ENCODE results near the gene CGB5.
A peak's percentile ranks its signal among the peaks of the same experiment; 100 is the strongest.

The CGB5 gene

DNA sequence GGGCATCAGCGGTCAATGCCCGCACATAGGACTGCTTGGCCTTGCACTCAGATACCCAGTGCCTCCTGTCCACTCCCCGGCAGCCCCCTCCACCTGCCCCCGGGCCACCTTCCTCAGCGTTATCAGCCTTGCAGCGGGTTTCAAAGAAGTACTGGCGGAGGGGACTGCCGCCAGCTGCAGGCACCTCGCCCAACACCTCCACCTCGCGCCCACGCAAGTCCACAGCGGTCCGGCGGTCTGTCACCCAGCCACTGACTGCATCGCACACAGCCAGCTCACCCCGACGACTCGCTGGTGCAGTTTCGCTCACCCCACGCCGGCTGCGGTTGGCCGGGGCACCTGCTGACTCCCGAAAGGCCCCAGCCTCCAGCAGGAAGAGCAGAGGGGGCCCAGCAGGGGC is 17.8 kb downstream of the CGB5 start:
- no peak overlapping the region for H3K4me3 ChIP-seq (ENCODE audit: low read depth, low read length)
- H3K27ac ChIP-seq: no peak overlapping the region
- no peak for DNase-seq
- no peaks in the 10 kb centered on the region for H3K9me3 ChIP-seq (ENCODE audit: severe bottlenecking)
- TF ChIP-seq, protein P1, sequence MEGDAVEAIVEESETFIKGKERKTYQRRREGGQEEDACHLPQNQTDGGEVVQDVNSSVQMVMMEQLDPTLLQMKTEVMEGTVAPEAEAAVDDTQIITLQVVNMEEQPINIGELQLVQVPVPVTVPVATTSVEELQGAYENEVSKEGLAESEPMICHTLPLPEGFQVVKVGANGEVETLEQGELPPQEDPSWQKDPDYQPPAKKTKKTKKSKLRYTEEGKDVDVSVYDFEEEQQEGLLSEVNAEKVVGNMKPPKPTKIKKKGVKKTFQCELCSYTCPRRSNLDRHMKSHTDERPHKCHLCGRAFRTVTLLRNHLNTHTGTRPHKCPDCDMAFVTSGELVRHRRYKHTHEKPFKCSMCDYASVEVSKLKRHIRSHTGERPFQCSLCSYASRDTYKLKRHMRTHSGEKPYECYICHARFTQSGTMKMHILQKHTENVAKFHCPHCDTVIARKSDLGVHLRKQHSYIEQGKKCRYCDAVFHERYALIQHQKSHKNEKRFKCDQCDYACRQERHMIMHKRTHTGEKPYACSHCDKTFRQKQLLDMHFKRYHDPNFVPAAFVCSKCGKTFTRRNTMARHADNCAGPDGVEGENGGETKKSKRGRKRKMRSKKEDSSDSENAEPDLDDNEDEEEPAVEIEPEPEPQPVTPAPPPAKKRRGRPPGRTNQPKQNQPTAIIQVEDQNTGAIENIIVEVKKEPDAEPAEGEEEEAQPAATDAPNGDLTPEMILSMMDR (IDR thresholded peaks at IDR 0.05; ENCODE audit: low read depth, low read length): no peak
- no peaks in the 10 kb centered on the region for H3K27me3 ChIP-seq (ENCODE audit: insufficient read depth, low read depth, severe bottlenecking)
- H3K36me3 ChIP-seq: no peaks in the 10 kb centered on the region

DNA sequence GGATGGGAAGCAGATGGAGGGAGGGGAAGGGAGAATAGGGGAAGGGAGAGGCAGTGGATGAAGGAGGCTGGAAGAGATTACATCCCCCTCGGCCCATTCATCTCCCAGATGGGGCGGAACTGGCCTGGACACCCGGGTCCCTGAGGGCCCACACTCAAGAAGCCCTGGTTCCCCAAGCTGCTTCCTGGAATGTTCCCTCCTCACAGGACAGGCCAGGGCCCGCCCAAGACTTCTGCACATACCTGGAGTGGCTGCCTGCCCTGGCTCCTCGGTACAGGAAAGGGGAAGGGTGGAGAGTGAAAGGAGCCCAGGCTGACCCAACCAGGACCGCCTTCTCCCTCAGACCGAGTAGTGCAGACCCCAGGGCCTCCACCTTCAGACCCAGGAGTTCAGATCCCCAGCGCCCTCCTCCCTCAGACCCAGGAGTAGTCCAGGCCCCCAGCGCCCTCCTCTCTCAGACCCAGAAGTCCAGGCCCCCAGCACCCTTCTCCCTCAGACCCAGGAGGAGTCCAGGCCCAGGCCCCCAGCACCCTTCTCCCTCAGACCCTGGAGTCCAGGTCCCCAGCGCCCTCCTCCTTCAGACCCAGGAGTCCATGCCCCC is 20.5 kb downstream of the CGB5 start:
- DNase-seq: no peak
- Histone ChIP-seq H3K4me3 (ENCODE audit: low read depth, low read length) (peak overlapping the region; percentile 43; the same call in 1 of the 2 replicates), H3K27ac (no peak overlapping the region), H3K36me3 (no peaks in the 10 kb centered on the region), H3K9me3 (ENCODE audit: severe bottlenecking) (no peaks in the 10 kb centered on the region), H3K27me3 (ENCODE audit: insufficient read depth, low read depth, severe bottlenecking) (no peaks in the 10 kb centered on the region)
- TF ChIP-seq, protein P1 (IDR thresholded peaks at IDR 0.05; ENCODE audit: low read depth, low read length): no peak

DNA sequence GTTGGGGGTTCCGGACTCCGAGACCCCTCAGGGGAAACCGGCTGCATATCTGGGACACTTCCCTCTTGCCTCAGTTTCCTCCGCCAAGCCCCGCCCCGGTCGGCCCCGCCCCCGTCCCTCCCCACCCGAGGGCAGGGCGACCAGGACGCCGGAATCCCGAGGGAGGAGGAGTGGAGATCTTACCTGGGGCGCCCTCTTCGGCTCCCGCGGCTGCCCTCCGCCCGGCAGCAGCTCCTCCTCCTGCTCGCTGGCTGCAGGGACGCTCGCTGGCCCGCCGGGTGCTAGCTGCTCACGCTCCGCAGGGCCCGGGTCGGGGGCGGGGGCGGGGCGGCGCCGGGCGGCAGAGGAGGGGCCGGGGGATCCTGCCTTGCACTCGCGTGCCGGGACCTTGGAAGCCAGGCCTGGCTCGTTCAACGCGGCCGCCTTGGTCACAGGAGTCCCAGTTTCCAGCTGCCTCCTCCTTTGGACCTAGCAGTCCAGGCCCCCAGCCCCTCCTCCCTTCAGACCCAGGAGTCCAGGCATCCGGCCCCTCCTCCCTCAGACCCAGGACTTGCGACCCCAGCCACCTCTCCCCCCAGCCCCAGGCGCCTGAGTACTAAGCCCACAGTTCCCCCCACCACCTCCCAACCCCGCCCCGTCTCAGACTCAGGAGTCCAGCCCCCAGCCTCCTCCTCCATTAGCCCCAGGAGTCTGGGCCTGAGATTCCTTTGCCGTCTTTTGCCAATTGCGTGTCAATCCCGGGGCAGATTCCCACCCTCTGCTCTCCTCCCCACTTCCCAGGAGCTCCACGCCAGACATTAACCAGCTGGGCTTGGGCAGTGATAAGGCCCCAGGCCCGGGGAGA is 21.3 kb downstream of the CGB5 start, which contains the start of gene NTF4:
TSS of gene NTF4 (minus strand) at position 51 of the 844 bp plus-strand sequence. CDS start 2,821 bp downstream, outside the sequence.
- peak; percentile 81 for DNase-seq
- Histone ChIP-seq H3K4me3 (ENCODE audit: low read depth, low read length) (peak within 1 kb of the TSS; percentile 43), H3K27me3 (ENCODE audit: insufficient read depth, low read depth, severe bottlenecking) (no peaks in the 10 kb centered on the region), H3K36me3 (no peaks in the 10 kb centered on the region), H3K9me3 (ENCODE audit: severe bottlenecking) (no peaks in the 10 kb centered on the region), H3K27ac (no peak within 1 kb of the TSS)
- TF ChIP-seq, protein P1 (IDR thresholded peaks at IDR 0.05; ENCODE audit: low read depth, low read length): no peak

DNA sequence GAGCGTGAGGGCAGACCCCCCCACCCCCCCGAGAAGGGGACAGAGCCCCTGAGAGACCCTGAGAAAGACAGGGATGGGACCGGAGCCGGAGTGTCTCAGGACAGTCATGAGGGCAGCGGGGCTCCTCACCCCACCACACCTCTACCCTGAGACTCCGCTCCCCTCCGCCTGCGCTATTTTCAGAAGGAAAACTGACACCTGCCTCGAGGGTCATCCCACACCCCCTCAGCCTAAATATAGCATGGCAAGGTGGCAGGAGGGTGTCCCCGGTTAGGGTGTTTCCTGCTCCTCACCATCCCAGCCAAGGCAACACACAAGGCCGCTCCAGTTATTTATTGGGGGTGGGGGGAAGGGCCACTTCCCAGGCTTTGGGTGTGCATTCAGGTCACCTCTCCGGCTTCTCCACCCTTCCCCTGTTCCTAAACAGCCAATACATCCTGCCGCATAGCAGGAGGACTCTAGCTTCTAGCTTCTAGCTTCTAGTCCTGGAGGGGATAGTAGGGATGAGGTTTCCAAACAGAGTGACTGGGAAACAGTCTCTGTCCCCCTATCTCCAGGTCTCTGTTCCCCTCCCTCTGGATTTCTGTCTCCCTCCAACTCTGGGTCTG is 22.4 kb downstream of the CGB5 start:
- no peak overlapping the region for H3K4me3 ChIP-seq (ENCODE audit: low read depth, low read length)
- no peaks in the 10 kb centered on the region for H3K27me3 ChIP-seq (ENCODE audit: insufficient read depth, low read depth, severe bottlenecking)
- TF ChIP-seq, protein P1 (IDR thresholded peaks at IDR 0.05; ENCODE audit: low read depth, low read length): no peak
- H3K9me3 ChIP-seq (ENCODE audit: severe bottlenecking): no peaks in the 10 kb centered on the region
- no peaks in the 10 kb centered on the region for H3K36me3 ChIP-seq
- no peak overlapping the region; the same call in 1 of the 2 replicates for H3K27ac ChIP-seq
- no peak for DNase-seq

DNA sequence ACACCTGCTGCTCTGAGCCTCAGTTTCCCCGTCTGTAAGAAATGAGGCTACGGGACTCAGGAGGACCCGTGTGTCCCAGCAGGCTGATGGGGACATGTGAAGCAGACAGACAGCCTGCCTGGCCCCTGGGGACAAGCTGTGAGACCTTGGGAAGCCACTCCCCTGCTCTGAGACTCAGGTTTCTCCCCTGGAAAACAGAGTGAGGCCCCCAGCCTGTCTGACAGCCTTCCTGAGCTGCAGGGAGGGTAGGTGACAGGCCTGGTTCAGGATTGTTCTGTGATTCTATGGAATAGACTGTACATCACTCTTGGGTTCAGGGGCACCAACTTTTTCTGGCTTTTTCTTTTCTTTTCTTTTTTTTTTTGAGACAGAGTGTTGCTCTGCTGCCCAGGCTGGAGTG is 23.9 kb downstream of the CGB5 start:
- Histone ChIP-seq H3K27ac (no peak overlapping the region), H3K9me3 (ENCODE audit: severe bottlenecking) (no peaks in the 10 kb centered on the region), H3K27me3 (ENCODE audit: insufficient read depth, low read depth, severe bottlenecking) (peaks cover 9% of the 10 kb centered on the region), H3K36me3 (no peaks in the 10 kb centered on the region), H3K4me3 (ENCODE audit: low read depth, low read length) (no peak overlapping the region)
- TF ChIP-seq, protein P1 (IDR thresholded peaks at IDR 0.05; ENCODE audit: low read depth, low read length): no peak
- no peak for DNase-seq

Data from WERI-Rb-1 (cell line).